Fibroblast of mammary gland (primary cell): ENCODE data around the gene PYCARD.
"Not testable (repeated sequence)": the region's sequence is repeated elsewhere in the genome, so short reads cannot be mapped to it uniquely, and the experiment has no call there.

Experiments
- DNase-seq: peaks from one replicate; pipeline ENCODE4 v3.0.0-alpha.2; 2010; ENCODE audit warnings: low read depth
- H3K4me3 ChIP-seq: 2 replicates; pipeline ENCODE4 v1.5.1; 2011; ENCODE audit warnings: low read depth, mild to moderate bottlenecking, low read length, moderate library complexity; ENCODE audit not compliant: control insufficient read depth
- CTCF ChIP-seq: conservative IDR thresholded peaks from 2 replicates; pipeline ENCODE4 v1.5.1; 2011; ENCODE audit warnings: low read depth, low read length, inconsistent platforms; ENCODE audit not compliant: control insufficient read depth, insufficient read depth

PYCARD gene

GRCh38 chr16:31202414-31203375 lies at the start of gene PYCARD:
TSS of gene PYCARD (minus strand) at chr16:31202760. CDS start at chr16:31202690, 70 bp downstream.
- DNase-seq: peak; percentile 20
- TF ChIP-seq CTCF: no peak
- H3K4me3 ChIP-seq: peak within 1 kb of the TSS; percentile 59

GRCh38 chr16:31251435-31251834 lies 48.9 kb upstream of the PYCARD start:
- no peak for TF ChIP-seq CTCF
- DNase-seq: no peak
- H3K4me3 ChIP-seq: no peak overlapping the region

GRCh38 chr16:31250782-31251384 lies 48.3 kb upstream of the PYCARD start:
- DNase-seq: no peak
- H3K4me3 ChIP-seq: no peak overlapping the region
- no peak for TF ChIP-seq CTCF

- DNase-seq: no peak
- TF ChIP-seq CTCF: no peak
- H3K4me3 ChIP-seq: no peak overlapping the region
These were observed 45.8 kb upstream of the PYCARD start for GRCh38 chr16:31248344-31248743.

- no peak for DNase-seq
- TF ChIP-seq CTCF: no peak
- no peak overlapping the region for H3K4me3 ChIP-seq
These were observed 43.7 kb upstream of the PYCARD start for GRCh38 chr16:31246296-31246695.

GRCh38 chr16:31245598-31245997 lies 43.0 kb upstream of the PYCARD start:
- not testable (repeated sequence) for DNase-seq, H3K4me3 ChIP-seq
